Skeletal muscle tissue (tissue), 4 donors: Measurements from ENCODE around the gene E2F2. TPM values are rescaled to one million over a fixed set of nuclear protein-coding genes. Genes with fewer than 3 reads are reported as not detected.

ENCODE experiments used
- H3K27ac ChIP-seq: one replicate; pipeline ENCODE4 v1.7.0; 2013; ENCODE audit warnings: mild to moderate bottlenecking, low read depth, low read length, inconsistent platforms
- H3K27me3 ChIP-seq, 3 donors: one replicate each; pipeline ENCODE4 v1.7.0; 2013; ENCODE audit warnings: low read length in 3 of 3; ENCODE audit not compliant: control insufficient read depth in 3 of 3, insufficient read depth in 3 of 3
- H3K36me3 ChIP-seq, 3 donors: one replicate each; pipeline ENCODE4 v1.7.0; 2013; ENCODE audit warnings: low read length in 3 of 3; ENCODE audit not compliant: control insufficient read depth in 3 of 3, insufficient read depth in 3 of 3
- H3K4me1 ChIP-seq, 3 donors: one replicate each; pipeline ENCODE4 v1.7.0; 2013; ENCODE audit warnings: low read length in 3 of 3, mild to moderate bottlenecking in 3 of 3; ENCODE audit not compliant: control insufficient read depth in 3 of 3, insufficient read depth in 3 of 3
- H3K4me3 ChIP-seq, 3 donors: one replicate each; pipeline ENCODE4 v1.7.0; 2013; ENCODE audit warnings: low read length in 3 of 3
- H3K9ac ChIP-seq, 3 donors: one replicate each; pipeline ENCODE4 v1.7.0; 2013; ENCODE audit warnings: low read length in 3 of 3, mild to moderate bottlenecking in 3 of 3, moderate library complexity in 2 of 3, low read depth in 1 of 3
- H3K9me3 ChIP-seq, 3 donors: one replicate each; pipeline ENCODE4 v1.7.0; 2013; ENCODE audit warnings: low read length in 3 of 3; ENCODE audit not compliant: control insufficient read depth in 3 of 3
- total RNA-seq: library from RNA; depleted of rRNA; stranded (reverse); fragments of >200 nt; gene quantifications from one replicate; pipeline ENCODE4 v1.2.3, GENCODE V29; 2014
- donor health status: Osteomylitis.

The E2F2 gene
- total RNA-seq, 1 donor from 2014 or later: 5.7 TPM

DNA sequence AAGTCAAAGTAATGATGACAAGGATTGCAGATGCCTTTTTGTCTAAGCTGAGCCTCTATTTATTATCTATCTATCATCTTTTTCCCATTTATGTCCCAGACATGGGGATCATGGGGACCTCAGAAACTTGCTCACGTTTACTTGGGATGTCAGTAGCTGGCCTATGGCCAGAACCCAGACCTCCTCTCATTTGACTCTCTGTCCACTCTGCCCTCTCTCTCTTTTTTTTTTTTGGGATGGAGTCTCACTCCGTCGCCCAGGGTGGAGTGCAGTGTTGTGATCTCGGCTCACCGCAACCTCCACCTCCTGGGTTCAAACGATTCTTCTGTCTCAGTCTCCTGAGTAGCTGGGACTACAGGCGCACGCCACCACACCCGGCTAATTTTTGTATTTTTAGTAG lies 32.0 kb upstream of the E2F2 start:
- H3K36me3 ChIP-seq: peaks cover 0 to 11% (median under 1%) of the 10 kb centered on the region in 3 donors
- H3K4me3 ChIP-seq: no peak overlapping the region
- H3K4me1 ChIP-seq: peaks cover 43 to 54% (median 48%) of the 10 kb centered on the region in 3 donors
- peak overlapping the region; percentile 96 for H3K27ac ChIP-seq
- H3K9ac ChIP-seq: no peak overlapping the region
- no peaks in the 10 kb centered on the region for H3K9me3 ChIP-seq
- H3K27me3 ChIP-seq: no peaks in the 10 kb centered on the region

- peak overlapping the region in 2 of 3 donors; percentile 55 to 60 for H3K4me3 ChIP-seq
- H3K4me1 ChIP-seq: peaks cover 45 to 55% (median 53%) of the 10 kb centered on the region in 3 donors
- H3K9me3 ChIP-seq: no peaks in the 10 kb centered on the region
- H3K27ac ChIP-seq: peak overlapping the region; percentile 96
- peak overlapping the region; percentile 40 to 95 (median 66) for H3K9ac ChIP-seq
- peaks cover 0 to 18% (median 3%) of the 10 kb centered on the region in 3 donors for H3K36me3 ChIP-seq
- no peaks in the 10 kb centered on the region for H3K27me3 ChIP-seq
These were observed 31.3 kb upstream of the E2F2 start for GRCh38 chr1:23562137-23562876.

DNA sequence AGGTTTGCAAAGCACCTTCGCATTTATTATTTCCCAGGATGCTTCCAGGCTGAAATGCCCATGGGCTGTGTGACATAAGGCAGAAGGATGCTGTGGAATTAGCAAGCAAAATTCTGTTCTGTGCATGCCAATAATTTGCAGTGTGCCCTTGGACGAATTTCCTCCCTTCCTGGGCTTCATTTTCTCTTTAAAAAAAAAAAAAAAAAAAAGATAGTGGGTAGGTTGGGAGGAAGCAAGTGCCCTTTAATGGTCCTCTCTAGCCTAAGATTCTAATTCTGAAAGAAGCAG lies 30.7 kb upstream of the E2F2 start:
- H3K4me3 ChIP-seq: peak overlapping the region; percentile 15 to 60 (median 55)
- H3K36me3 ChIP-seq: peaks cover 0 to 21% (median 5%) of the 10 kb centered on the region in 3 donors
- H3K4me1 ChIP-seq: peaks cover 51 to 60% (median 58%) of the 10 kb centered on the region in 3 donors
- no peaks in the 10 kb centered on the region for H3K9me3 ChIP-seq
- H3K27ac ChIP-seq: peak overlapping the region; percentile 96
- H3K9ac ChIP-seq: peak overlapping the region; percentile 40 to 95 (median 66)
- no peaks in the 10 kb centered on the region for H3K27me3 ChIP-seq

GRCh38 chr1:23561076-23561812 lies 30.2 kb upstream of the E2F2 start:
- peaks cover 0 to 22% (median 5%) of the 10 kb centered on the region in 3 donors for H3K36me3 ChIP-seq
- no peaks in the 10 kb centered on the region for H3K9me3 ChIP-seq
- H3K4me3 ChIP-seq: peak overlapping the region; percentile 15 to 60 (median 55)
- peak overlapping the region; percentile 96 for H3K27ac ChIP-seq
- peak overlapping the region; percentile 25 to 95 (median 66) for H3K9ac ChIP-seq
- peaks cover 54 to 65% (median 63%) of the 10 kb centered on the region in 3 donors for H3K4me1 ChIP-seq
- no peaks in the 10 kb centered on the region for H3K27me3 ChIP-seq

DNA sequence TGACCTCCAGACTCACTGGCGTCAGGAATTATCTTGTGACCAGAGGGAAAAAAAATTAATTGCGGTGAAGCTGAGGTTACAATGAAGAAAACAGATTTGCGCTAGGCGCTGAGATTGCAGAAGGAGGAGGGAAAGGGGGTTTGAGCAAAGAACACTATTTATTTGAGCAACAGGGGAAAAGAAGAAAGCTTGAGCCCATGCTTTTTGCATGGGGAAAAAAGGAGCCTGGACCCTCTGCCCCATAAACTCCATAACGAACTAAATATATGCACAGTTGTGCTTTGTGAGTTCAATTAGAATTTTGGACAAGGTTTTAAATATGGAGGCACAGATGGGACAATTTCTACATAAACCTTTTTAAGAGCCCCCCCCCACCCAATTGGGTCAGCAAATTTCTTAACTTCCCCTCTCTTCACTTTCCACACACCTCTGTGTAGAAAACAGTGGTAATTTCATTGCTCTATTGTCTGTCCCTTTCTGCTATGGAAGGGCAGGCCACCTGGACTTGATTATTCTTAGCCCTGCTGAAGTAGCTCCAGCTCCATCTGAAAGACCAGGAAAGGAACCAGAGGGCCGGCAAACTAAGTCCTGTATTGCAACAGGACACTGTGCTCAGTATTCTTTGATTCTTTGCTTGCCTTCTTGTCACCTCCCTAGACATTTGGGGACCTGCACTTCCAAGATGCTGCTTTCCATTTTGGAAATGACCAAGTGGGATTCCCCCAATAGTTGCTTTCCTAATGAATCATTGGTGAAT lies 29.1 kb upstream of the E2F2 start:
- Histone ChIP-seq H3K9ac (peak overlapping the region; percentile 79 to 95 (median 92)), H3K9me3 (no peaks in the 10 kb centered on the region), H3K4me3 (peak overlapping the region; percentile 87 to 98 (median 96)), H3K4me1 (peaks cover 63 to 75% (median 74%) of the 10 kb centered on the region in 3 donors), H3K27me3 (no peaks in the 10 kb centered on the region), H3K36me3 (peaks cover 0 to 22% (median 5%) of the 10 kb centered on the region in 3 donors), H3K27ac (peak overlapping the region; percentile 96)

- Histone ChIP-seq H3K9ac (peak within 1 kb of the TSS; percentile 92 to 96 (median 95)), H3K4me1 (peaks cover 64 to 79% (median 74%) of the 10 kb centered on the region in 3 donors), H3K9me3 (no peaks in the 10 kb centered on the region), H3K27me3 (no peaks in the 10 kb centered on the region), H3K36me3 (peaks cover 0 to 22% (median 5%) of the 10 kb centered on the region in 3 donors), H3K4me3 (peak within 1 kb of the TSS; percentile 87 to 98 (median 96)), H3K27ac (peak within 1 kb of the TSS; percentile 96)
These were observed 28.3 kb upstream of the E2F2 start, which contains the start of gene ID3 for GRCh38 chr1:23559136-23559984. TSS of gene ID3 (minus strand) at chr1:23559501. CDS start at chr1:23559426, 75 bp downstream.

GRCh38 chr1:23558872-23559135 lies 27.8 kb upstream of the E2F2 start:
- H3K36me3 ChIP-seq: peaks cover 0 to 22% (median 5%) of the 10 kb centered on the region in 3 donors

DNA sequence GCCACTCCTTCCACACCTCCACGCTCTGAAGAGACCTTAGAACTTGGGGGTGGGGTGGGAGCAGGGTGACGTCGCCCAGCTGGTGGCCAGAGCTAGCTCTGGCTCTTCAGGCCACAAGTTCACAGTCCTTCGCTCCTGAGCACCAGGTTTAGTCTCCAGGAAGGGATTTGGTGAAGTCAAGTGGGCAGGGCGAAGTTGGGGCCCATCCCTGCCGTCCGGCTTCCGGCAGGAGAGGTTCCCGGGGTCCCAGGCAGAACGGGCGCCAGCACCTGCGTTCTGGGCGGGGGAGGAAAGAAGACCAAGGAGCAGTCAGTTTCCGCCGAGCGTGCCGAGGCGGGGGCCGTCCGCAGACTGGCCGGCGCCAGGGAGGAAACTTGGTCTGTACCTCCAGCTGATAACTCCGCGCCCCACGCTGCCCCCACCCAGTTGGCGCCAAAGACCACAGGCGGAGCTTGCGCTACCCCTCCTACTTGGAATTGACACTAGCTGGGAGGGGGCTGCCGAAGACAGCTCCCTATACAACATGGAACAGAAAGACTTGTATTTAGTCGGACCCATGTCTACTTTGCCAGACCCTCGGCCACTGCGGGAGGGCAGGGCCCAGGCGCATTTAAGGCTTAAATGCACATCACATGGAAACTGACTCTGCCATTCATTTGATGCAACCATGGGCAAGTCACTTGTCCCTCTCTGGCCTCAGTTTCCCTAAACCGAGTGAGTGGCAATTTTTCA lies 27.3 kb upstream of the E2F2 start:
- H3K27ac ChIP-seq: peak overlapping the region; percentile 96
- H3K27me3 ChIP-seq: no peaks in the 10 kb centered on the region
- peak overlapping the region; percentile 92 to 96 (median 95) for H3K9ac ChIP-seq
- H3K36me3 ChIP-seq: peaks cover 0 to 22% (median 5%) of the 10 kb centered on the region in 3 donors
- no peaks in the 10 kb centered on the region for H3K9me3 ChIP-seq
- peak overlapping the region; percentile 87 to 98 (median 96) for H3K4me3 ChIP-seq
- H3K4me1 ChIP-seq: peaks cover 69 to 81% (median 77%) of the 10 kb centered on the region in 3 donors

More at GRCh38 chr1:23558872-23559135, 27.8 kb upstream of the E2F2 start:
- peak overlapping the region; percentile 92 to 96 (median 95) for H3K9ac ChIP-seq
- no peaks in the 10 kb centered on the region for H3K27me3 ChIP-seq
- peak overlapping the region; percentile 87 to 98 (median 96) for H3K4me3 ChIP-seq
- H3K27ac ChIP-seq: peak overlapping the region; percentile 96
- H3K9me3 ChIP-seq: no peaks in the 10 kb centered on the region
- H3K4me1 ChIP-seq: peaks cover 65 to 79% (median 74%) of the 10 kb centered on the region in 3 donors
